H1 (cell line): ENCODE results near the gene KRT80. TPM values are rescaled to one million over a fixed set of nuclear protein-coding genes. Genes with fewer than 3 reads are reported as not detected.

ENCODE experiments used
- CTCF ChIA-PET: fragments of 300-600 bp; sonication (Branson Sonifier 250); formaldehyde crosslinking; loops from one replicate; lab custom pipeline; 2021; ENCODE audit not compliant: partially characterized antibody; lab: Charles Lee
- POLR2A ChIA-PET: fragments of 300-600 bp; sonication (Branson Sonifier 250); formaldehyde crosslinking; loops from one replicate; lab custom pipeline; 2021; ENCODE audit warnings: inconsistent platforms; ENCODE audit not compliant: partially characterized antibody; lab: Charles Lee
- DNase-seq, 2 experiments: peaks; one replicate each; pipeline versions ENCODE4 v3.0.0 to v3.0.0-alpha.2; 2010 to 2022; ENCODE audit warnings: low spot score in 2 of 2, low read depth in 1 of 2, mixed read lengths in 1 of 2
- FAIRE-seq: peaks from 2 replicates; lab custom pipeline; 2011; peaks lifted over from hg19 to GRCh38; lab: Jason Lieb, UNC
- H2AFZ ChIP-seq: 2 replicates; pipeline ENCODE4 v1.8.1; 2012; ENCODE audit warnings: low read length, inconsistent platforms
- H2AK5ac ChIP-seq: 2 replicates; pipeline ENCODE4 v1.6.1; 2013; ENCODE audit warnings: low read depth, low read length
- H2BK120ac ChIP-seq: replicated peaks from 2 replicates; pipeline ENCODE3; 2013; ENCODE audit warnings: low read depth, low read length, inconsistent platforms
- H2BK12ac ChIP-seq: 2 replicates; pipeline ENCODE4 v1.6.1; 2013; ENCODE audit warnings: low read depth, low read length
- H2BK15ac ChIP-seq: 2 replicates; pipeline ENCODE4 v1.6.1; 2013; ENCODE audit warnings: low read length
- H2BK20ac ChIP-seq: 2 replicates; pipeline ENCODE4 v1.6.1; 2013; ENCODE audit warnings: low read length
- H2BK5ac ChIP-seq: 2 replicates; pipeline ENCODE4 v1.6.1; 2013; ENCODE audit warnings: low read depth, low read length
- H3K14ac ChIP-seq: 2 replicates; pipeline ENCODE4 v1.6.1; 2013; ENCODE audit warnings: inconsistent platforms; ENCODE audit not compliant: insufficient read length
- H3K18ac ChIP-seq: 2 replicates; pipeline ENCODE4 v1.6.1; 2013; ENCODE audit warnings: low read length; ENCODE audit errors: extremely low read depth
- H3K23ac ChIP-seq: 2 replicates; pipeline ENCODE4 v1.6.1; 2013; ENCODE audit warnings: inconsistent platforms; ENCODE audit not compliant: insufficient read length
- H3K23me2 ChIP-seq: 2 replicates; pipeline ENCODE4 v1.6.1; 2013; ENCODE audit warnings: low read depth, low read length
- H3K27ac ChIP-seq: 2 replicates; pipeline ENCODE4 v1.6.1; 2011; ENCODE audit warnings: low read depth, low read length, inconsistent platforms
- H3K27me3 ChIP-seq, 4 experiments: replicated peaks in 1 of 4; 1 replicate in 1 of 4; 2 replicates in 3 of 4; pipeline versions ENCODE4 v1.6.1 to v1.8.1; 2011 to 2013; ENCODE audit warnings: low read length in 3 of 4, mild to moderate bottlenecking in 3 of 4, inconsistent platforms in 2 of 4, mixed read lengths in 2 of 4, moderate library complexity in 1 of 4; ENCODE audit not compliant: control insufficient read depth in 3 of 4, insufficient read depth in 3 of 4; ENCODE audit errors: extremely low read depth in 1 of 4
- H3K36me3 ChIP-seq, 4 experiments: 2 replicates each; pipeline versions ENCODE4 v1.6.1 to v1.8.1; 2011 to 2013; ENCODE audit warnings: mild to moderate bottlenecking in 4 of 4, low read length in 3 of 4, moderate library complexity in 2 of 4, control low read depth in 1 of 4, inconsistent platforms in 1 of 4; ENCODE audit not compliant: insufficient read depth in 4 of 4, control insufficient read depth in 2 of 4
- H3K4ac ChIP-seq: replicated peaks from 2 replicates; pipeline ENCODE3; 2013; ENCODE audit warnings: low read length, low read depth, mixed read lengths, inconsistent platforms; ENCODE audit not compliant: insufficient read length
- H3K4me1 ChIP-seq, 4 experiments: replicated peaks in 1 of 4; 1 replicate in 1 of 4; 2 replicates in 3 of 4; pipeline versions ENCODE4 v1.6.1 to v1.8.1; 2011 to 2013; ENCODE audit warnings: low read length in 3 of 4, inconsistent platforms in 2 of 4, mixed read lengths in 1 of 4; ENCODE audit not compliant: insufficient read depth in 4 of 4, control insufficient read depth in 3 of 4
- H3K4me2 ChIP-seq, 2 experiments: 2 replicates each; pipeline versions ENCODE4 v1.6.1 to v1.8.1; 2011 to 2013; ENCODE audit warnings: low read depth in 2 of 2, low read length in 2 of 2, control low read depth in 1 of 2, inconsistent platforms in 1 of 2, mild to moderate bottlenecking in 1 of 2; ENCODE audit not compliant: insufficient read depth in 1 of 2
- H3K4me3 ChIP-seq, 4 experiments: fragments of 200-600, 300-600 bp in 1 of 4; sonication (generic), shearing (Covaris generic), sonication (Bioruptor Twin) in 1 of 4; 2 replicates each; pipeline versions ENCODE4 v1.5.1 to v1.8.1; 2011 to 2016; ENCODE audit warnings: low read length in 4 of 4, low read depth in 3 of 4, control low read depth in 2 of 4, inconsistent platforms in 2 of 4, mild to moderate bottlenecking in 2 of 4, mixed read lengths in 1 of 4, moderate library complexity in 1 of 4; ENCODE audit not compliant: insufficient read depth in 2 of 4; ENCODE audit errors: extremely low read depth in 1 of 4
- H3K56ac ChIP-seq: replicated peaks from 2 replicates; pipeline ENCODE3; 2013; ENCODE audit warnings: low read depth, mild to moderate bottlenecking, mixed read lengths, low read length, inconsistent platforms; ENCODE audit not compliant: insufficient read length
- H3K79me1 ChIP-seq: 2 replicates; pipeline ENCODE4 v1.6.1; 2013; ENCODE audit warnings: low read depth, low read length, control low read depth
- H3K79me2 ChIP-seq, 2 experiments: 2 replicates each; pipeline versions ENCODE4 v1.6.1 to v1.8.1; 2012 to 2013; ENCODE audit warnings: low read length in 2 of 2, mild to moderate bottlenecking in 2 of 2, inconsistent platforms in 1 of 2; ENCODE audit not compliant: insufficient read depth in 2 of 2, control insufficient read depth in 1 of 2
- H3K9ac ChIP-seq, 4 experiments: replicated peaks in 1 of 4; 1 replicate in 1 of 4; 2 replicates in 3 of 4; pipeline versions ENCODE4 v1.6.1 to v1.8.1; 2011 to 2013; ENCODE audit warnings: low read depth in 3 of 4, low read length in 3 of 4, control low read depth in 2 of 4, mild to moderate bottlenecking in 2 of 4, moderate library complexity in 2 of 4, inconsistent platforms in 1 of 4; ENCODE audit errors: extremely low read depth in 1 of 4
- H3K9me3 ChIP-seq, 2 experiments: 2 replicates each; pipeline versions ENCODE4 v1.6.1 to v1.8.1; 2012 to 2013; ENCODE audit warnings: mild to moderate bottlenecking in 2 of 2, moderate library complexity in 2 of 2, control low read depth in 1 of 2, inconsistent platforms in 1 of 2, low read depth in 1 of 2, low read length in 1 of 2, mixed read lengths in 1 of 2; ENCODE audit not compliant: insufficient read depth in 2 of 2
- H4K20me1 ChIP-seq, 2 experiments: replicated peaks in 1 of 2; 2 replicates each; pipeline versions ENCODE3 to v1.8.1; 2011 to 2013; ENCODE audit warnings: inconsistent platforms in 2 of 2, low read length in 2 of 2, mild to moderate bottlenecking in 1 of 2; ENCODE audit not compliant: insufficient read depth in 2 of 2, control insufficient read depth in 1 of 2
- H4K5ac ChIP-seq: 2 replicates; pipeline ENCODE4 v1.6.1; 2013; ENCODE audit warnings: low read length, low read depth, mixed read lengths, inconsistent platforms; ENCODE audit not compliant: insufficient read length
- H4K8ac ChIP-seq: 2 replicates; pipeline ENCODE4 v1.8.0; 2013; ENCODE audit warnings: mild to moderate bottlenecking, moderate library complexity, low read length, inconsistent platforms; ENCODE audit not compliant: insufficient read depth; ENCODE audit errors: extremely low read depth
- H4K91ac ChIP-seq: replicated peaks from 2 replicates; pipeline ENCODE3; 2013; ENCODE audit warnings: low read length, mixed read lengths, inconsistent platforms; ENCODE audit not compliant: insufficient read length
- BCL11A ChIP-seq, 2 experiments: IDR thresholded peaks; one replicate each; pipeline ENCODE4 v1.6.1; 2011; ENCODE audit warnings: low read depth in 2 of 2, low read length in 2 of 2, mild to moderate bottlenecking in 2 of 2
- CBX5 ChIP-seq: fragments of 300-800, 300-1000 bp; sonication (generic); IDR thresholded peaks from 2 replicates; pipeline ENCODE4 v1.7.1; 2016; ENCODE audit warnings: antibody characterized with exemption, low read length, low read depth
- HDAC2 ChIP-seq, 2 experiments: fragments of 300-600 bp in 1 of 2; sonication (generic) in 1 of 2; IDR thresholded peaks; 2 replicates each; pipeline ENCODE4 v1.6.1; 2011 to 2012; ENCODE audit warnings: low read depth in 2 of 2, low read length in 2 of 2, mild to moderate bottlenecking in 2 of 2, moderate library complexity in 2 of 2, borderline replicate concordance in 1 of 2, inconsistent platforms in 1 of 2
- HDAC6 ChIP-seq: IDR thresholded peaks from one replicate; pipeline ENCODE4 v1.7.1; 2012; ENCODE audit warnings: low read depth, mild to moderate bottlenecking, inconsistent platforms, low read length, moderate library complexity
- KDM4A ChIP-seq: IDR thresholded peaks from one replicate; pipeline ENCODE4 v1.7.1; 2012; ENCODE audit warnings: low read depth, mild to moderate bottlenecking, moderate library complexity, low read length, inconsistent platforms; ENCODE audit not compliant: severe bottlenecking
- MAFK ChIP-seq: IDR thresholded peaks from 2 replicates; pipeline ENCODE4 v1.6.1; 2012; ENCODE audit warnings: low read depth, mild to moderate bottlenecking, improper control_type of control experiment, low read length
- PHF8 ChIP-seq: fragments of 200-600 bp; sonication (generic); conservative IDR thresholded peaks from 2 replicates; pipeline ENCODE4 v1.7.1; 2012; ENCODE audit warnings: low read depth, mild to moderate bottlenecking, inconsistent platforms, low read length, moderate library complexity
- RAD21 ChIP-seq, 2 experiments: IDR thresholded peaks in 1 of 2; conservative IDR thresholded peaks in 1 of 2; 2 replicates each; pipeline ENCODE4 v1.6.1; 2011; ENCODE audit warnings: low read depth in 2 of 2, low read length in 2 of 2, improper control_type of control experiment in 1 of 2, inconsistent platforms in 1 of 2, mild to moderate bottlenecking in 1 of 2, moderate library complexity in 1 of 2
- SP1 ChIP-seq: IDR thresholded peaks from 2 replicates; pipeline ENCODE4 v1.6.1; 2011; ENCODE audit warnings: low read depth, low read length
- SUZ12 ChIP-seq: fragments of 200-600 bp; sonication (generic); IDR thresholded peaks from 2 replicates; pipeline ENCODE4 v1.6.1; 2012; ENCODE audit warnings: mild to moderate bottlenecking, inconsistent platforms, low read length, moderate library complexity, mixed read lengths
- WGBS, 2 experiments: shearing (Covaris generic) in 1 of 2; methylation state at CpG; one replicate each; pipeline versions ENCODE4 v1.1.6 to v1.1.7; 2013 to 2015; ENCODE audit warnings: low lambda C conversion rate in 2 of 2, mixed read lengths in 2 of 2, inconsistent platforms in 1 of 2, low coverage in 1 of 2, missing lambda C conversion rate in 1 of 2; ENCODE audit not compliant: insufficient replicate concordance in 2 of 2, insufficient coverage in 1 of 2, insufficient read length in 1 of 2; ENCODE audit errors: extremely low coverage in 1 of 2, missing lambda C conversion rate in 1 of 2; 5-methylcytosine and 5-hydroxymethylcytosine counted together
- polyA plus RNA-seq, 7 experiments: library from polyadenylated mRNA; depleted of rRNA in 3 of 7; stranded (reverse) in 5 of 7; unstranded in 2 of 7; fragments of >200 nt in 5 of 7; fragments of 200-250 nt in 2 of 7; gene quantifications; 1 replicate in 5 of 7; 2 replicates in 1 of 7; 4 replicates in 1 of 7; pipeline versions ENCODE4 v1.2.1 to v1.2.3, GENCODE V29; 2011 to 2013; ENCODE audit warnings: missing spikeins in 2 of 7, mixed read lengths in 2 of 7
- total RNA-seq: library from RNA; stranded (reverse); fragmentation: NEBNext Ultra II Directional; extraction: Animal tissue kit (Norgen Biotek cat#: 25700); gene quantifications from 2 replicates; pipeline ENCODE4 v1.2.1, GENCODE V29; 2021

The KRT80 gene
- total and polyA plus RNA-seq, 2 of the 8 experiments (the other 6 are each of a cell fraction or from before 2014, with no cell fraction given) = 0.05 TPM; not detected in 1

DNA sequence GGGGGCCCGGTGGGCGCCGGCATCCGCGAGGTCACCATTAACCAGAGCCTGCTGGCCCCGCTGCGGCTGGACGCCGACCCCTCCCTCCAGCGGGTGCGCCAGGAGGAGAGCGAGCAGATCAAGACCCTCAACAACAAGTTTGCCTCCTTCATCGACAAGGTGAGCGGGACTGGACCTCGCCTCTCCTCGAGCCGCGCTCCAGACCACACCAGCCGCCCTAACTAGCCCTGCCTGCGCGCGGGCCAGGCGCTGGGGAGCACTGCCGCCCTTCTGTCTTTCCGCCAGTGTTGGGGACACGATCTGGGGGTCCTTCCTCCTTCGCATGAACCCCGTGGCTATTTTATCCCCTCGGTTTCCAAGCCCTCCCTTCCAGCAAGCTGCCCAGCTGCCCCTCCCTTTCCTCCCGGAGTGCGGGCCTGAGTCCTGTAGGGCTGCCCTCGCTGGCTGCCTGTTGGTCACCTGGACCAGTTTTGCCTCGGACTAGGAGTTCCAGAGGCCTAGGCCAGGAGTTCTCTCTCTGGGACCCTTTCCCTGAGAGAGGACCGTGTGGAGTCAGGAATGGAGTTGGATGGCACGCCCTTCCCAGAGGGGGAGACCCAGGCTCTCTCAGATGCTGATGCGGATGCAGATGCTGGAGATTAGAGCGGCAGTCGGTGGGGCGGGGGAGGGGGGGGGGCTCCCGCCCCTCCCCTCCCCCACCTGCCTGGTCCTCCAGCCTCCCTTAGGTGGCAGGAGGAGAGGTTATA lies 41.8 kb upstream of the KRT80 start:
- Histone ChIP-seq H2BK5ac (peak overlapping the region; percentile 7; the same call in 1 of the 2 replicates), H3K4me3 (peak overlapping the region; percentile 41 to 68 (median 59)), H3K4me2 (peak overlapping the region; percentile 76 to 82), H2AK5ac (no peak overlapping the region), H4K20me1 (no peaks in the 10 kb centered on the region), H4K91ac (peak overlapping the region; percentile 14), H2BK12ac (peak overlapping the region; percentile 29; the same call in 1 of the 2 replicates), H4K8ac (no peak overlapping the region), H3K9ac (peak overlapping the region in 3 of 4 experiments; percentile 25 to 43 (median 29); a peak in 3 of 7 replicates), H3K79me1 (no peaks in the 10 kb centered on the region), H2AFZ (no peak overlapping the region), H3K4me1 (peaks cover 14 to 42% (median 28%) of the 10 kb centered on the region in 4 experiments), H3K27me3 (peaks cover 0 to 50% (median 26%) of the 10 kb centered on the region in 4 experiments; a peak in 6 of 7 replicates), H3K14ac (no peak overlapping the region), H3K36me3 (no peaks in the 10 kb centered on the region; a peak in 1 of 8 replicates), H3K27ac (no peak overlapping the region), H3K4ac (no peak overlapping the region), H3K18ac (peak overlapping the region; percentile 89), H4K5ac (no peak overlapping the region), H3K9me3 (no peaks in the 10 kb centered on the region), H3K23ac (no peak overlapping the region), H2BK15ac (peak overlapping the region; percentile 66; the same call in 1 of the 2 replicates), H2BK120ac (no peak overlapping the region), H3K56ac (no peak overlapping the region), H3K23me2 (peaks cover 8% of the 10 kb centered on the region; the same call in 1 of the 2 replicates), H2BK20ac (no peak overlapping the region), H3K79me2 (no peaks in the 10 kb centered on the region)
- 5% methylated on average over 29 of the region's 40 CpGs; no CpG with 5 or more reads in 1 of the 2 experiments for WGBS, 2 experiments
- FAIRE-seq (no peak), DNase-seq (peak in 1 of 2 experiments; percentile 70)
- CTCF ChIA-PET = interaction anchor here (0.7 to 17.6 kb wide), 12 partner anchors 11 to 194 kb away, joined by 3 to 151 read pairs (median 5); no protein-coding TSS in a partner anchor
- POLR2A ChIA-PET = interaction anchor here (0.7 to 2.0 kb wide), 7 partner anchors 8 to 715 kb away, joined by 3 to 5 read pairs (median 3); partner anchors contain the start of gene KRT18
- no peak for TF ChIP-seq HDAC6
- TF ChIP-seq SUZ12 = peak; percentile 60; the same call in 1 of the 2 replicates
- TF ChIP-seq CBX5 = no peak
- TF ChIP-seq MAFK = no peak
- no peak for TF ChIP-seq BCL11A (IDR thresholded peaks at IDR 0.05; ENCODE audit: low read depth in 2 of 2, low read length in 2 of 2)
- no peak for TF ChIP-seq RAD21 (IDR thresholded peaks at IDR 0.05 in 1 of 2, conservative IDR thresholded peaks at IDR 0.05 in 1 of 2; ENCODE audit: low read depth in 2 of 2, low read length in 2 of 2)
- 0 out of 4 replicates have a peak, but pooled peaks of 1 of the 2 experiments have one; percentile 27 for TF ChIP-seq HDAC2 (IDR thresholded peaks at IDR 0.05; ENCODE audit: borderline replicate concordance in 1 of 2, low read depth in 2 of 2, low read length in 2 of 2)
- TF ChIP-seq SP1 = no peak
- peak; percentile 79 for TF ChIP-seq KDM4A
- 0 out of 2 replicates have a peak, but pooled peaks have one; percentile 14 for TF ChIP-seq PHF8
